IPS-NIHi11 (cell line): ENCODE results near the gene SLC2A10.

ENCODE experiments used
- DNase-seq: peaks from one replicate; pipeline ENCODE4 v3.0.0; 2012; ENCODE audit warnings: mixed read lengths, low spot score

Gene SLC2A10

DNA sequence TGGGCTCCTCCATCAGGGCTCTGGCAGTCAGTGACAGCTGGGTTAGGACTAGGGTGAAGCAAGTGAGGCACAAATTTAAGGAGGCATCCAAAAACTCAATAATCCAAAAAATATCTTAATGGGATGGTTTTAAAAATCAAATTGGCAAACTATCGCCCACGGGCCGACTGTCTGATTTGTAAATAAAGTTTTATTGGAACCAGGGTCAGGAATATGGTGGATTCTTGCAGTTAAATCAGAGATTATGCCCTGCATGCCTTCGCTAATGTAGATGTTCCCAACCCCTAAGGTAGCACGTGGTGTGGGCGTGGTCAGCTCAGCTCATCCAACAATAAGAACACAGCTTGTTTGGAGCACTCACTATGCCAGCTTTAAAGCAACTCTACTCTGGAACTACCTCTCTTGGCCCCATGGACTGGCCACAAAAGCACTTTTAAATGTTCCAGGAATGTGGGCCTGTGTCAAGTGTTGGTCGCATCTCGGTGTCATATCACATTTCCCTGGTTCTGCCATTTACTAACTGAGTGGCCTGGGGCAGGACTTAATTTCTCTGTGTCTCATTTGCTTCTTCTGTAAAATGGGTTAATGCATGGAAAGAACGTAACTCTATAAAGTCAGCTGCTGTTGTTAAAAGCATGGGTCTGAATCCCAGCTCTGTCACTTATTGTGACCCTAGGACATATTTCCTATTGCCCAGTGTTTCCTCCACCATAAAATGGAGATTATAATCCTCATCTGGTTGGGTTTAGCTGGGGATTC, 27.2 kb upstream of the SLC2A10 start:
- no peak for DNase-seq

DNA sequence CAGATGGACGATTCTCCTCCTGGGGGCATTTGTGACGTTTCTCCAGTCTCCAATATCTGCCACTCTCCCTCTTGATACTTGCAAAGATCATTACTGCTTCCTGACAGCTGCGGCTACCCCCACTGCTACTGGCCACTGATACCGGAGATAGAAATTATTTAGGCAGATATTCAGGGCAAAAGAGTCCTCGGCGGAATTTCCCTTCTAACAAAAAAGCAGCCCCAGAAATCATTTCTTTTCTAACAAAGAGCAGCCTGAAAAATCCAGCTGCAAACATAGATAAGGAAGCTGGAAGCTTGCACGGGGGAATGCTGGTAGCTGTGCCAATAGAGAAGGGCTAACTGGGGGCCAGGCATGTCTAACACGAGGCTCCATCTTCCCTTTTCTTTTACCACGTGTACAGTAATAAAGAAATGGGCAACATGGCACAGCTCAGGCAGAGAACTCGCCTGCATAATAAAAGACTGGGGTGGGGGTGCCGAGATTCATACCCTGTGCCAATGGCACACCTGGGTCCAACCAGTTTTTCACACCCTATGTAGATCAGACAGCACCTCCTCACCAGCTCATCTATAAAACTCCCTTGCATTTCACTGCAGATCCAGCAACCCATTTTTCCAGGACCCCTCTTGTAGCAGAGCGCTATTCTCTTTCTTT, 26.3 kb upstream of the SLC2A10 start:
- DNase-seq: no peak

DNA sequence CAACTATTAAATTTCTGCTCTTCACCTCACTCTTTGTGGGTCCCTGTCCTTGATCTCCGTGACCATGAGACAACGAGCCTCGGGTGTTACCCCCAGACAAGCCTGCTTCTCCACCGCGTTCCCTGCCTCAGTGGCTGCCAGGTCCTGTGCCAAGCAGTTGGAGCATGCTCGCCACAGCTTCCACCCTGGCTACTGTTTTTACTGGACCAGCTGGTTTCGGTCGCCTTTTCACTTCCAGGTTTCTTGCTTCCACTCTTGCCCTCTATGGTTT, 25.8 kb upstream of the SLC2A10 start:
- no peak for DNase-seq

DNA sequence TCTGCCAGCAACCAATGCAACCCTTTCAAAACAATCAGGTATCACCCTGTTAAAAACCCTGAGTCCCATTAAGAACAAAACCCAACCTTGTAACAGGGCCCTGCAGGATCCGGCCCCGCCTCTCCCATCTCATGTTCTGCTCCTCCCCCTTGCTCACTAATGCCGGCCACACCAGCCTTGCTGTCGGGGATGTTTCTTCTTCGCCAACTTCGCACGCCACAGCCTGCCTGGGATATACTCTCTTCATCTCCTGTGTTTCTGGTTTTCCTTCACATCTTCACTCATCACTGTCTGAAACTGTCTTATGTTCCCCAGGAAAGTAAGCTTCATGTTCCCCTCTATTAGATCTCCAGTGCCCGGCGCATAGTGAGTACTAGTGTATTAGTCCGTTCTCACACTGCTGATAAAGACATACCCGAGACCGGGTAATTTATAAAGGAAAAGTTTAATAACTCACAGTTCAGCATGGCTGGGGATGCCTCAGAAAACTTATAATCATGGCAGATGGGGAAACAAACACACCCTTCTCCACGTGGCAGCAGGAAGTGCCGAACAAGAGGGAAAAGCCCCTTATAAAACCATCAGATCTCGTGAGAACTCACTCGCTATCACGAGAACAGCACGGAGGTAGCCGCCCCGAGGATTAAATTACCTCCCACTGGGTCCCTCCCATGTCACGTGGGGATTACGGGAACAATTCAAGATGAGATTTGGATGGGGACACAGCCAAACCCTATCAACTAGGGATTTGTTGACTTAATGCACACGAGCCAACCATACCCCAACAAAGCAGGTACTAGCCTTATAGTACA, 25.3 kb upstream of the SLC2A10 start:
- DNase-seq: peak; percentile 74

DNA sequence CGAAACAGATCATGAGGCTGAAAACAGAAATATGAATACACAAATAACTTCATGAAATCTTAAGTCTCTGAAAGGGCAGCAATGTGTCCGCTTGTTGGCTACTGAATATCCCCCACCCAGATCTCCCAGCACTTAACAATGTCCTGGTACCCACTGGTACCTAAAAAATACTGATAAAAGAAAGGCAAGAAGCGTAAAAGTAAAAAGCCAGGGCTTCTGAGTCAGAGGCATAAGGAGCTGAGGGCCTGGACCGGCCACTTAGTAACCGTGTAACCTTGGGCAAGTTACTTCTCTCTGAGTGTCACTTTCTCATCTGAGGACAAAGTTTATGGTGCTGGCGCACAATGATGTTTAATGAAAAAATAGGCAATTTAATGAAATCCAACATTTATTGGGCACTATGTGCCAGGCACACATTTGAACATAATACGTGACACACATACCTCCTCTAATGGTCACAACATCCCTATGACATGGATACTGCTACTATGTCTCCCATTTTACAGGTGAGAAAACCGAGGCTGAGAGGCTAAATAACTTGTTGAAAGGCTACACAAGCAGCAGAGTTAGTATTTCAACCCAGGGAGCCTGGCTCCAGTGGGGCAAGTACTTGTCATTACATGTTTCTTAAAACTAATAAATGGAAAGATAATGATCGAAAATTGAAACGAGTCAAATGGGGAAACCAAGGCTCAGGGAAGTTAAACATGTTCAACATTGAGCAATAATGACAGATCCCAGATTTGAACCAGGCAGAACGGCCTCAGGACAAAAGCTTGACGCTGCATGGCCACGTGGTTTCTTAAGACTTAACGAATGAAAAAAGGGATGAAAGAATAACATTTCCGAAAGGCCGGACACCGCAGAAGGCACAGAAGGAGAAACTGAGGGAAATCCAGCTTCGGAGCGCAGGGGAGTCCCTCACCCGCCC, 21.0 kb upstream of the SLC2A10 start:
- DNase-seq: no peak

DNA sequence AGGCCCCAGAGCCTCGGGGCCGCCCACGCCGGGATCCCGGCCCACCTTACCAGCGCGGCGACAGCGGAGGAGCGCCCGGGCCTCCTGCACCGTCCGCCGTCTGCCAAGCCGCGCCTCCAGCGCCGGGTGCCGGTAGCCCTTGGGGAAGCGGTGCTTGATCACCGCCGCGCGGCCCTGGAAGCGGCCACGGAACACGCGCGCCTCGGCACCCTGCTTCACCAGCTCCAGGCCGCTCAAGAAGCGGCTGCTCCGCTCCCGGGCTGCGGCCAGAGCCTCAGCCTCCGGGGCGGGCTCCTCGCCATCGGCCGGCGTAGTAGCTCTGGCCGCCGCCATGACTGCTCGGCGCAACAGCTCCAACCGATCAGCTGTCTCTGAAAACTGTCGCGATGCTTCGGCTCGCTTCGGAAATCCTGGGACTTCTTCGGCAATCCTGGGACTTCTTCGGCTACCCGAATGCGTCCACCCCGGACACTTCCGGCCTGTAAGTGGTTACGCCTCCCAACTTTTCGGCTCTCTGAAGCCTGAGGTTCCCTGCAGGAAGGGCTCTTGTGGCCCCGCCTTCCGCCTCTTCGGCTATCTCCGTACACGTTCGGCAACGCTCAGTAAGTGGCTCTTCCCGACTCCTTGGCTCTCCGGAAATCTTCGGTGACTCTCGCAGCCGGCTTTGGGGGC, 20.2 kb upstream of the SLC2A10 start, which contains the start of gene TP53RK:
Gene TP53RK, minus strand, starts transcription at position 363 of the 672 bp plus-strand sequence. Its CDS starts 30 bp downstream, at position 333.
- DNase-seq: peak; percentile 99

DNA sequence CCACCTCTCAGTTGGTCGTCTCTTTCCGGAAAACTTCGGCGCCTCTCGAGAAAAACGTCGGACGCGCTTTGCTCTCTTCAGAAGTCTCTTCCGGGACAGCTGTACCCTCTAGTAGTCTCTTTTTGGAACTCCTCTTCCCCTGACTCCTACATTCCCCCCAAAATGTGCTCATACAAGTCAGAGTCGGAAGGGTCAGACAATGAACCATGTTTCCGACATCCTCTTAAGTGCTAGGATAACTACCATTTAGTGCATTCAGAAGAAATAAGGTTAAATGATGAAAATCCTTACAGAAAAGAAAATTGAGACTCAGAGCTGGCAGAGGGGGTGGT, 19.7 kb upstream of the SLC2A10 start:
- DNase-seq: no peak

DNA sequence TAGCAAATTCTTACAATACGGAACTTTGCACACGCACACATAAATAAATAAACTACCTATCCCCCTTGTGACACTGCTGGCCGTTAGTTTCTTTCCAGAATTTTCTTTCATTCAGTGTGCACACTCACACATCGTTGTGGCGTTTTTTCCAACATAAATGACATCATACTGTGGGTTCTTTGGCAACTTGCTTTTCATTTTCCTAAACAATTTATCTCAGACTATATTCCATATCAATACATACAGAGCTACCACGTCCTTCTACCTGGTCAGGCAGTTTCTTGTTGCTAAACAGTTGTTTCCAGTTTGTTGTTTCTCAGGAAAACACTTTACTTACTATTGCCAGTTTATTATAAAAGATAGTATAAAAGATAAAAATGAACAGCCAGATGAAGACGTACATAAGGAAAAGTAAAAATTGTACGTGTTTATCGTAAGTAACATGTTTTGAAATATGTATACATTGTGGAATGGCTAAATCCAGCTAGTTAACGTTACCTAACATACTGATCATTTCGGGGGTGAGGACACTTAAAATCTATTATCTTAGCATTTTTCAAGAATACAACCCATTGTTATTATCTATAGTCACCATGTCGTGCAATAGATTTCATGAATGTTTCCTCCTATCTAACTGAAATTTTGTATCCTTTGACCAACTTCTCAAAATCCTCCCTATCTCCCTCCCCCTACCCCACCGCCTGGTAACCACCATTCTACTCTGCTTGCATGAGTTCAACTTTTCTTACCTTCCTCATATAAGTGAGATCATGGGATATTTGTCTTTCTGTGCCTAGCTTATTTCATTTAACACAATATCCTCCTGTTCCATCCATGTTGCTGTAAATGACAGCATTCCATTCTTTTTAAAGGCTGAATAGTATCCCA, 19.0 kb upstream of the SLC2A10 start:
- no peak for DNase-seq

DNA sequence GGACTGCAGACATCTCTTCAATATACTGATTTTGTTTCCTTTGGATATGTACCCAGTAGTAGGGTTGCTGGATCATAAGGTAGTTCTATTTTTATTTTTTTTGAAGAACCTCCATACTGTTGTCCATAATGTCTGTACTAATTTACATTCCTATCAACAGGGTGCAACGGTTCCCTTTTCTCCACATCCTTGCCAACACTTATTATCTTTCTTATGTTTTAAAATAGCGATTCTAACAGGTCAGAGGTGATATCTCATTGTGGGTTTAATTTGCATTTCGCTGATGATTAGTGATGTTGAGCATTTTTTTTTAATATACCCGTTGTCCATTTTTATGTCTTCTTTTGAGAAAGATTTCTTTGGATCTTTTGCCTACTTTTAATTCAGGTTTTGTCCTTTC, 18.3 kb upstream of the SLC2A10 start:
- no peak for DNase-seq

DNA sequence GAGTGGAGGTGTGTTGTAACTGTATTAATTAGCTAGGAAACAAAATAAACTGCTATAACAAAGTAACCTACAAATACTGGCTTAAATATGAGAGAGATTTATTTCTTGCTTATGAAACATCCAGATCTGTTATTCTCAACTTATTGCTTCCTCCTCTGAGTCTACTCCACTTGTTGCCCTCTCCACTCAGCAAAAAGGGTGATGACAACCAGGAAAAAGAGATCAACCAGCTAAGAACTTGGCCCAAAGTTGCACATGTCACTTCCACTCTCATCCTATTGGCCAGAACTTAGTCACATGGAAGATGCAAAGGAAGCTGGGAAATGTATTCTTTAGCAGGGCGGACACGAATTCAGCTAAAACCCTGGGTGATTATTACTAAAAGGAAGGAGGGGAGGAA, 15.0 kb upstream of the SLC2A10 start:
- DNase-seq: peak; percentile 53

DNA sequence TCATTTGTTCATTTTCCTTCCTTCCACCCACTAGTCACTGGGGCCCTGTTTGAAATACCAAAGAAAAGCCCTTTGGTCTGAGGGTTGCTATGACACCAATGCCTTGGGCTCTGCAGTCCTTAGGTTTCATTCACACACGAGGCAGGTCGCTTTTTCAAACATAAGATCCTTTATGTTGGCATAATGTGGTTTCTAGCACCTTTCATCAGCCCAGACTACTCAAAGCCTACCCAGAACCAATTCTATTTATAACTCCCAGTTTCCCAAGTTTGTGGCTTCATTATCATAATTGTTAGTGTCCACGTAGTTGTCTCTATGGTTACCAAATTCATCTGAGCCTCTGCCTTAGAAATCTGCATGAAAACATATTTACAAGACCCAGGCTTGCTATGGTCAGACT, 13.6 kb upstream of the SLC2A10 start:
- DNase-seq: no peak

DNA sequence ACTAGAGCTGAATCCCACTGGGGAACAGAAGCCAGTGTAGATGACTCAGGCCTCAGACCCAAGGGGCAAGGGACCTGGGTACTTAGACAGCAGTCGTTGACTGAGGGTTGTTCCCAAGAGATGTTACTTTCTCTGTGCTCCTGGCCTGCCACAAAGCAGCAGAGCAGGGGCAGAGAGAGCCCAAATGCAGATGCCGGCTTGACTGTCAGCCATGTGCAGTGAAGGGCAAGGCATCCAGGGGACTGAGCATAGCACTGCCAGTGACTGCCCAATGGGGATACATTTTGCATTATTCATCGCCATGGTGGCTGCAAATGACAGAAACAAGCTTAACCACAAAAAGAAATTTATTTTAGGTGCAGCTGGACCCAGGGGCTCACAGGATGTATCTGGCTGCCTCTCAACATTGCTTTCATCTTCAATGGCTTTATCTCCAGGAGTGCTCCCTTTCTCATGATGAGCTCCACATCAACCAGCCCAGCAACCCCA, 12.6 kb upstream of the SLC2A10 start:
- DNase-seq: no peak

DNA sequence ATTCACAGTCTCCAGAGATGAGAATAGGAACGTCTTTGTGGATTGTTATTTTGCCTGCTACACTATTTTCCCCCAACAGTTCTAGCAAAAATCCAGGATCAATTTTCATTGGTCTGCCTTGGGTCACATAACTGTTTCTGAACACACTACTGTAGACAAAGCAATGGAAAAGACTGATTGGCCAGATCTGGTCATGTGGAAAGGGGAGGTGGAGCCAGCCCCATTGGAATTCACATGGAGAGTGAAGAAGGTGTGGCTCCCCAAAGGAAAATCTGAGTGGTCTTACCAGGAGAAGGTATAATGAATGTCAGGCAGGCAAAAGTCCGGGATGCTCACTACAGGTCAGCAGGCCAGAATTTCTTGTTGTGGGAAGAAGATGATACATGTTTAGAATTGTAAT, 10.7 kb upstream of the SLC2A10 start:
- no peak for DNase-seq

DNA sequence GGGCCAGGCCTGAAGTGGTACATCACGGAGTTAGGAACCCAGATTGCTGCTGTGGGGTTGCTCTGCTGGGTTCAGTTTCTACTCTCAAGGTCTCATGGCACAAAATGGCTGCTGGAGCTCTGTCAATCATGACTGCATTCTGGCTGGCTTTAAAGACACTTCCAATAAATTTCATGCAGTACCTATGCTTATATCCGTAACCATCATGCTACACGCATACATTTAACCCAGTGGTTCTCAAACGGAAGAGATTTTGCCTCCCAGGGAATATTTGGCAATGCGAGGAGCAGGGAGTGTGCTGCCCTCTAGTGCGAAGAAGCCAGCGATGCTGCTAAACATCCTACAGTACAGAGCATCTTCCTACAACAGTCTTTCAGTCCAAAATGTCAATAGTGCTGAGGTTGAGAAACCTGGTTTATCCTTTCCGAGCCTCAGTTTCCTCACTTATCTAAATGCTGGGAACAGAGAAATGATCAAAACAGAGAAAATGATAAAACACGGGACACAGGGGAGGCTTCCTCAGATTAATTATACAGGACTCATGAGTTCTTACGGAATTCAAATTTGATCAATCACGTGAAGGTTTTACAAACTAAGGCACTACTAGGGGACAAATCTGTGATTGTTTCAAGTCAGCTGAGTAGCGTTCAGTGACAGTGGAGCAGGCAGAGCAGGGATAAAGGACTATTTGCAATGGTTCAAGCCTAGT, 9.6 kb upstream of the SLC2A10 start:
- no peak for DNase-seq

DNA sequence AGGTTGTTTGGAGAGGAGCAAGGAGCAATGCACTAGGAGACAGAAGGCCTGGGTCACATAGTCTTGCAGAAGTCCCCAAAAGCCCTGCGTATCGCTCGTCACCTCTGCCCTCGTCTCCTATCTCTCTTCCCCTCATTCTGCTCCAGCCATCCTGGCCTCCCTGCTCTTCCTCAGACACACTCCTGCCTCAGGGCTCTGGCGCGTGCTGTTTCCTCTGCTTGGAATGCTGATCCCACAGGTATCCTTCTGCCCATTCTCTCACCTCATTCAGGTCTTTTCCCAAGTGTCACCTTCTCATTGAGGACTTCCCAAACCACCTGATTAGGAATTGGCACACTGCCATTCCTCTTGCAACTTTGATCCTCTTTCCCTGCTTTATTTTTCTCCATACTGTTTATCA, 9.0 kb upstream of the SLC2A10 start:
- DNase-seq: no peak

DNA sequence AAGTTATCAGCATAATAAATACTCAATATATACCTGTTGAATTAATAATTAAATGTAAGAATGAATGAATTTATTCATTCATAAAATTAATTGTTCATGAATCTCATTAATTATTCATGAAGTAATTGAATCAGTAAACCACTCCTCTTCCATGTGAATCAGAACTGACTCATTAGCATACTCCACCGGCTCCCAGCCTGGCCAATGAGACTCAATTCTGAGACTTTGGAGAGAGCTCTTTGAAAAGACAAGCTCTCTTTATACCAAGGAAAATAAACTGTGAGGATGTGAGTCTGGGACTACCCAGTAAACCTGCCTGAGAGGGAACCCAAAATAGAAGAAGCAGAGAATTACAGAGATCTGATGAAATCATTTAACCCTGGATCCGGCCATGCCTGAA, 8.4 kb upstream of the SLC2A10 start:
- DNase-seq: no peak

DNA sequence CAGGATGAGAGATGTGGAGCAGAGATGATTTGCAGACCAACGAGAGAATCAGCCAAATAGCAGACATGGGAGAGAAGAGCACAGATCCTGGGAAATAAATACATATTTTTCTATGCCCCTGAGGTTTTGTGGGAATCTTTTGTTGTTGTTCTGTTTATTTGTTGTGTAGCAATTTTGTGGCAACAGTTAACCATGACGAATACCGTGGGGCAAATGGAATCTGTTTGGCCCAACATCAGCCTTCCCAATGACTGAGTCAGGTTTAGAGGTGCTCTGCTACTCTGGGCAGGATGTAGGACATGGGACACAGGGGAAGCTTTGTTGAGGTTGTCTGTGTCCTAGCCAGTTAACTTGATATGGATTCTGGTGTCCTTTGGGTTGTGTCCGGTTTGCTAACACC, 7.9 kb upstream of the SLC2A10 start:
- no peak for DNase-seq

DNA sequence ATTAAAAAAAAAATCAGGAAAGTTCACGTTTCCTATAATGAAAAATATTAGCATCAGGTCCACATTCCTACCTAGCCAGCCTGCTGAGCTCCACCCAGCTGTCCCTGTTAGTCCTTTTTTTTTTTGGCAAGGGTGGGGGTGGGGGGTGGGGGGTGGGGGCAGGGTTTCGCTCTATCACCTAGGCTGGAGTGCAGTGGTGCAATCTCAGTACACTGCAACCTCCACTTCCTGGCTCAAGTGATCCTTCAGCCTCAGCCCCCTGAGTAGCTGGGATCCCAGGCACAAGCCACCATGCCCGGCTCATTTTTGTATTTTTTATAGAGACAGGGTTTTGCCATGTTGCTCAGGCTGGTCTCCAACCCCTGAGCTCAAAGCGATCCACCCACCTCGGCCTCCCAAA, 7.5 kb upstream of the SLC2A10 start:
- DNase-seq: no peak

DNA sequence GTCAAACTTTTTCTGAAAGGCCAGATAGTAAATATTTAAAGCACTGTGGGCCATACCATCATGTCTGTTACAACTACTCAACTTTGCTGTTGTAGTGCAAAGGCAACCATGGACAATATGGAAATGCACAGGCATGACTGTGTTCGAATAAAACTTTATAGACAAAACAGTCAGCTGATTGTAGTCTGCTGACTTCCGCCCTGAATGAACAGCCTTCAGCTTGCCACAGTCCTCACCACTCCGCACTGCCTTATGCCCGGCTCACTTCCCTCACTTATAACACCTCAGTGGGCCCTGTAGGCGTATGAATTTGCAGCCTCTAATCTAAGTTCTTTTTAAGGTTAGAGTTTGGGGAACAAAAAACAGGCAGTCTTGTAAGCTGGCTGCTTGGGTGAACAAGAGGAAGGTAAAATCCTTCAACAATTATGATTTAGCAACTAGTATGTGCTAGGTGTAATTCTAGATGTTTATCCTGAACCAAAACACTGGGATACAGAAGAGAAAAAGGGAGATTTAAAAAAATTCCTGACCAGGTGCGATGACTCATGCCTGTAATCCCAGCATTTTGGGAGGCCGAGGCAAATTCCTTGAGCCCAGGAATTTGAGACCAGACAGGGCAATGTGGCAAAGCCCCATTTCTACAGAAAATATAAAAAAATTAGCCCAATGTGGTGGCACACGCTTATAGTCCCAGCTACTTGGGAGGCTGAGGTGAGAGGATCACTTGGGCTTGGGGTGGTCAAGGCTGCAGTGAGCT, 6.8 kb upstream of the SLC2A10 start:
- no peak for DNase-seq
